A673 (cell line): ENCODE results near the gene CYTH3. TPM values are rescaled to one million over a fixed set of nuclear protein-coding genes. Genes with fewer than 3 reads are reported as not detected.

Experiments
- BruUV-seq: library from RNA; stranded (reverse); fragments of 400-500 nt; replicated peaks from 2 replicates; lab custom pipeline; 2021; lab: Mats Ljungman, UMichigan
- CTCF ChIA-PET: fragments of 300-600 bp; sonication (Branson Sonifier 250); formaldehyde crosslinking; loops from one replicate; lab custom pipeline; 2022; ENCODE audit warnings: antibody characterized with exemption; lab: Charles Lee
- POLR2A ChIA-PET: fragments of 300-600 bp; sonication (Branson Sonifier 250); formaldehyde crosslinking; loops from one replicate; lab custom pipeline; 2022; ENCODE audit warnings: antibody characterized with exemption; ENCODE audit not compliant: low non-redundant PET; lab: Charles Lee
- DNase-seq: peaks from one replicate; pipeline ENCODE4 v3.0.0-alpha.2; 2015; ENCODE audit warnings: low spot score
- H3K27ac ChIP-seq: fragments of 200-600 bp; sonication (generic); 2 replicates; pipeline ENCODE4 v1.5.1; 2016; ENCODE audit warnings: mixed run types, low read depth, mild to moderate bottlenecking, mixed read lengths, antibody characterized with exemption, low read length; ENCODE audit not compliant: poor library complexity, severe bottlenecking
- H3K27me3 ChIP-seq: fragments of 200-600 bp; sonication (generic); replicated peaks from 2 replicates; pipeline ENCODE4 v1.6.1; 2017; ENCODE audit warnings: mixed run types, low read depth, mild to moderate bottlenecking, mixed read lengths, antibody characterized with exemption, low read length; ENCODE audit not compliant: insufficient read depth, poor library complexity
- H3K36me3 ChIP-seq: fragments of 200-600 bp; sonication (generic); 2 replicates; pipeline ENCODE4 v1.6.1; 2016; ENCODE audit warnings: mixed run types, mild to moderate bottlenecking, mixed read lengths, antibody characterized with exemption, low read length; ENCODE audit not compliant: insufficient read depth, poor library complexity, severe bottlenecking
- H3K4me1 ChIP-seq: fragments of 200-600 bp; sonication (generic); 2 replicates; pipeline ENCODE4 v1.6.1; 2017; ENCODE audit warnings: mixed run types, mild to moderate bottlenecking, mixed read lengths, antibody characterized with exemption, low read length; ENCODE audit not compliant: insufficient read depth, poor library complexity, severe bottlenecking
- H3K4me3 ChIP-seq: fragments of 200-600 bp; sonication (generic); 2 replicates; pipeline ENCODE4 v1.5.1; 2016; ENCODE audit warnings: low read depth, mixed run types, mild to moderate bottlenecking, mixed read lengths, low read length; ENCODE audit not compliant: poor library complexity, severe bottlenecking
- H3K9me3 ChIP-seq: fragments of 200-600 bp; sonication (generic); 2 replicates; pipeline ENCODE4 v1.6.1; 2016; ENCODE audit warnings: mixed run types, low read depth, mild to moderate bottlenecking, mixed read lengths, antibody characterized with exemption, low read length; ENCODE audit not compliant: poor library complexity, severe bottlenecking
- CTCF ChIP-seq: fragments of 300-800, 200-600 bp; sonication (generic); conservative IDR thresholded peaks from 2 replicates; pipeline ENCODE4 v1.5.1; 2017; ENCODE audit warnings: low read depth, mild to moderate bottlenecking, antibody characterized with exemption, low read length, moderate library complexity, mixed read lengths
- EZH2 ChIP-seq: fragments of 200-600 bp; sonication (generic); IDR thresholded peaks from 2 replicates; pipeline ENCODE4 v1.6.1; 2017; ENCODE audit warnings: borderline replicate concordance, low read depth, mild to moderate bottlenecking, mixed read lengths, antibody characterized with exemption, low read length; ENCODE audit not compliant: poor library complexity, severe bottlenecking
- intact Hi-C: fragments of 100-400 bp; cut with micrococcal nuclease; formaldehyde crosslinking; loops from one replicate; pipeline ENCODE4 v1.10.0; 2022; ENCODE audit not compliant: unreplicated experiment
- total RNA-seq: library from RNA; stranded (reverse); gene quantifications from 2 replicates; pipeline ENCODE4 v1.2.3, GENCODE V29; 2021

Gene CYTH3
- total RNA-seq, 1 experiment from 2014 or later: 20.2 TPM

- intact Hi-C loops: no loop called here
- POLR2A ChIA-PET: no interaction called here
Observed at GRCh38 chr7:6252341-6252746, 20.1 kb downstream of the CYTH3 start.

GRCh38 chr7:6251653-6252052, 20.8 kb downstream of the CYTH3 start:
- DNase-seq: no peak
- CTCF ChIA-PET: no interaction called here
- no peaks in the 10 kb centered on the region for H3K9me3 ChIP-seq
- BruUV-seq: no TSS peak
- H3K27me3 ChIP-seq: no peaks in the 10 kb centered on the region
- intact Hi-C loops: no loop called here
- H3K36me3 ChIP-seq: no peaks in the 10 kb centered on the region
- H3K27ac ChIP-seq: peak overlapping the region; percentile 57
- peaks cover 50% of the 10 kb centered on the region for H3K4me1 ChIP-seq
- POLR2A ChIA-PET: no interaction called here
- TF ChIP-seq EZH2 (no peak), CTCF (no peak)
- peak overlapping the region; percentile 8 for H3K4me3 ChIP-seq

More at GRCh38 chr7:6252341-6252746, 20.1 kb downstream of the CYTH3 start:
- CTCF ChIA-PET: no interaction called here
- Histone ChIP-seq H3K4me1 (peaks cover 51% of the 10 kb centered on the region), H3K36me3 (no peaks in the 10 kb centered on the region), H3K27ac (peak overlapping the region; percentile 57), H3K4me3 (peak overlapping the region; percentile 8), H3K9me3 (no peaks in the 10 kb centered on the region), H3K27me3 (no peaks in the 10 kb centered on the region)
- BruUV-seq: no TSS peak
- DNase-seq: peak; percentile 64
- TF ChIP-seq EZH2: no peak
- TF ChIP-seq CTCF: no peak

- Histone ChIP-seq H3K27ac (no peak overlapping the region), H3K27me3 (no peaks in the 10 kb centered on the region), H3K4me3 (no peak overlapping the region), H3K36me3 (no peaks in the 10 kb centered on the region), H3K9me3 (no peaks in the 10 kb centered on the region), H3K4me1 (peaks cover 43% of the 10 kb centered on the region)
- DNase-seq: no peak
- CTCF ChIA-PET: no interaction called here
- BruUV-seq: no TSS peak
- POLR2A ChIA-PET: no interaction called here
- intact Hi-C loops: no loop called here
- TF ChIP-seq EZH2 (no peak), CTCF (no peak)
Observed at GRCh38 chr7:6250364-6250833, 22.0 kb downstream of the CYTH3 start.
